ENCODE data around the gene BABAM2. TPM values are rescaled to one million over a fixed set of nuclear protein-coding genes. Genes with fewer than 3 reads are reported as not detected.

BABAM2 gene
- total RNA-seq, 1 experiment from 2014 or later = 27.1 TPM

DNA sequence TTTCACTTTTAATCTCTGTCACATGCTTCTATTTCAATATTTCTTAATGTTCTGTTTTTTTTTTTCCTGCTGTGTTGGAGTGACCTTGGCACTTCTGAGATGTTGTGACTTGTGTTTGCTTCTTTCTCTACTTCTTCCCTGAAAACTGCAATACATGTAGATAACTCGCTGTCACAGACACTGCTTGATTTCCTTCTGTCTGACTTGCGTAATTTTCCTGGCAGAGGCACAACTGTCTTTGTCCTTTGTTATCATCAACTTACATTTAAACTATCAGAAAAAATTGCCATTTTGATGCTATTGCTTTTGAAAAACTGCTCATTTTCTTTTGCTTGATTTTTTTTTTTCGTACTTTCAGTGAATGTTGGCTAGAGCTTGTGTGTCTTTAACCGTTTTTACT lies 69.0 kb downstream of the BABAM2 start:
- H3K14ac ChIP-seq (ENCODE audit: insufficient read depth, low read length) = no peak overlapping the region
- no peak overlapping the region for H3K23ac ChIP-seq (ENCODE audit: insufficient read length, low read depth, low read length)
- H3K18ac ChIP-seq (ENCODE audit: insufficient read length, low read depth, low read length) = no peak overlapping the region
- DNase-seq = no peak
- TF ChIP-seq, protein P1, sequence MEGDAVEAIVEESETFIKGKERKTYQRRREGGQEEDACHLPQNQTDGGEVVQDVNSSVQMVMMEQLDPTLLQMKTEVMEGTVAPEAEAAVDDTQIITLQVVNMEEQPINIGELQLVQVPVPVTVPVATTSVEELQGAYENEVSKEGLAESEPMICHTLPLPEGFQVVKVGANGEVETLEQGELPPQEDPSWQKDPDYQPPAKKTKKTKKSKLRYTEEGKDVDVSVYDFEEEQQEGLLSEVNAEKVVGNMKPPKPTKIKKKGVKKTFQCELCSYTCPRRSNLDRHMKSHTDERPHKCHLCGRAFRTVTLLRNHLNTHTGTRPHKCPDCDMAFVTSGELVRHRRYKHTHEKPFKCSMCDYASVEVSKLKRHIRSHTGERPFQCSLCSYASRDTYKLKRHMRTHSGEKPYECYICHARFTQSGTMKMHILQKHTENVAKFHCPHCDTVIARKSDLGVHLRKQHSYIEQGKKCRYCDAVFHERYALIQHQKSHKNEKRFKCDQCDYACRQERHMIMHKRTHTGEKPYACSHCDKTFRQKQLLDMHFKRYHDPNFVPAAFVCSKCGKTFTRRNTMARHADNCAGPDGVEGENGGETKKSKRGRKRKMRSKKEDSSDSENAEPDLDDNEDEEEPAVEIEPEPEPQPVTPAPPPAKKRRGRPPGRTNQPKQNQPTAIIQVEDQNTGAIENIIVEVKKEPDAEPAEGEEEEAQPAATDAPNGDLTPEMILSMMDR (conservative IDR thresholded peaks at IDR 0.05) = no peak
- no peak overlapping the region for H3T11ph ChIP-seq (ENCODE audit: low read length)
- H3K27me3 ChIP-seq (ENCODE audit: insufficient read depth, low read length) = no peaks in the 10 kb centered on the region
- H4K20me1 ChIP-seq (ENCODE audit: control insufficient read depth, insufficient read depth, insufficient read length) = no peaks in the 10 kb centered on the region
- no peak overlapping the region for H4K5ac ChIP-seq (ENCODE audit: insufficient read length, low read depth, low read length)
- H2BK5ac ChIP-seq (ENCODE audit: insufficient read length, low read length) = no peak overlapping the region
- H2AFZ ChIP-seq (ENCODE audit: low read length) = no peak overlapping the region
- H3K4me1 ChIP-seq (ENCODE audit: insufficient read depth, low read length) = peaks cover 3% of the 10 kb centered on the region; the same call in 1 of the 2 replicates
- no peaks in the 10 kb centered on the region for H3K79me1 ChIP-seq (ENCODE audit: insufficient read depth, low read depth, low read length, poor library complexity, severe bottlenecking)
- H3K56ac ChIP-seq (ENCODE audit: insufficient read length, low read depth, low read length) = no peak overlapping the region
- Mint-ChIP-seq H3K36me3 (ENCODE audit: insufficient read depth in 1 of 3, low read depth in 3 of 3) (no peaks in the 10 kb centered on the region), H3K4me1 (peaks cover 0 to 3% of the 10 kb centered on the region in 2 experiments; a peak in 1 of 4 replicates), H3K9me3 (no peaks in the 10 kb centered on the region), H3K27me3 (ENCODE audit: low read depth) (no peaks in the 10 kb centered on the region; the same call in none of the 2 replicates), H3K27ac (no peak overlapping the region), H3K4me3 (no peak overlapping the region)
- 0 out of 2 replicates have a peak, but pooled peaks cover 1% of the 10 kb centered on the region for H3K79me2 ChIP-seq (ENCODE audit: insufficient read depth, low read length)
- no peaks in the 10 kb centered on the region for H3K9me3 ChIP-seq (ENCODE audit: control insufficient read depth, low read depth, low read length)
- no peak overlapping the region for H4K8ac ChIP-seq (replicated peaks; ENCODE audit: insufficient read length, low read depth, low read length)
- no CpG with 5 or more reads among the region's 4 CpGs for WGBS (ENCODE audit: extremely low coverage, insufficient read length, low lambda C conversion rate)
- H2BK12ac ChIP-seq (ENCODE audit: insufficient read length, low read depth, low read length) = no peak overlapping the region
- H3K4me2 ChIP-seq (ENCODE audit: insufficient read depth, insufficient read length, low read length) = no peak overlapping the region
- H4K91ac ChIP-seq (ENCODE audit: insufficient read length, low read depth, low read length) = no peak overlapping the region
- H2AK5ac ChIP-seq (ENCODE audit: insufficient read length, low read length) = no peak overlapping the region
- no peak overlapping the region for H3K27ac ChIP-seq (ENCODE audit: insufficient read length, low read depth, low read length)
- no peak overlapping the region for H2BK20ac ChIP-seq (ENCODE audit: low read depth, low read length, poor library complexity, severe bottlenecking)
- no peak overlapping the region for H3K9ac ChIP-seq (ENCODE audit: extremely low read depth, insufficient read length, low read length)
- H2BK120ac ChIP-seq (ENCODE audit: low read depth, low read length, poor library complexity, severe bottlenecking) = no peak overlapping the region
- no peak overlapping the region for H2BK15ac ChIP-seq (ENCODE audit: low read depth, low read length)
- H3K4ac ChIP-seq (ENCODE audit: low read depth, low read length) = no peak overlapping the region
- H3K23me2 ChIP-seq (ENCODE audit: insufficient read length, low read depth, low read length, poor library complexity, severe bottlenecking) = no peaks in the 10 kb centered on the region

All from H9 (cell line).